ENCODE measurements around the gene ZNF497.

ZNF497 gene

GRCh38 chr19:58366585-58367430 lies 4.3 kb upstream of the ZNF497 start:
- DNase-seq, result no peak

GRCh38 chr19:58364146-58364545 lies 1.6 kb upstream of the ZNF497 start:
- peak; percentile 54 for DNase-seq

- DNase-seq, result no peak
Observed at GRCh38 chr19:58361900-58362271, 665 bp downstream of the ZNF497 start.

GRCh38 chr19:58357481-58358145 lies 4.9 kb downstream of the ZNF497 start:
- no peak for DNase-seq

- DNase-seq, result no peak
Observed at GRCh38 chr19:58356766-58357480, 5.6 kb downstream of the ZNF497 start.

GRCh38 chr19:58355908-58356765 lies 6.4 kb downstream of the ZNF497 start:
- no peak for DNase-seq

GRCh38 chr19:58355215-58355796 lies 7.2 kb downstream of the ZNF497 start:
- DNase-seq, result no peak

GRCh38 chr19:58354478-58355030 lies 8.0 kb downstream of the ZNF497 start:
- DNase-seq, result no peak

GRCh38 chr19:58353717-58354477 lies 8.7 kb downstream of the ZNF497 start:
- DNase-seq, result no peak

GRCh38 chr19:58352760-58353671 lies 9.5 kb downstream of the ZNF497 start, which contains the start of gene A1BG:
Gene A1BG (minus strand): TSS chr19:58353492. CDS start chr19:58353437, 55 bp downstream.
- DNase-seq, result no peak

- DNase-seq, result no peak
Observed at GRCh38 chr19:58351990-58352755, 10.4 kb downstream of the ZNF497 start.

- no peak for DNase-seq
Observed at GRCh38 chr19:58351558-58351878, 11.0 kb downstream of the ZNF497 start.

- no peak for DNase-seq
Observed at GRCh38 chr19:58350871-58351557, 11.5 kb downstream of the ZNF497 start.

- no peak for DNase-seq
Observed at GRCh38 chr19:58350001-58350861, 12.3 kb downstream of the ZNF497 start.

GRCh38 chr19:58349590-58349989 lies 13.0 kb downstream of the ZNF497 start:
- no peak for DNase-seq

GRCh38 chr19:58348080-58348479 lies 14.5 kb downstream of the ZNF497 start:
- DNase-seq, result peak; percentile 33

All from OCI-M1 (cell line).